T-cell (primary cell): ENCODE results near the gene TMEM163. TPM values are rescaled to one million over a fixed set of nuclear protein-coding genes. Genes with fewer than 3 reads are reported as not detected.
"Not testable (repeated sequence)": the region's sequence is repeated elsewhere in the genome, so short reads cannot be mapped to it uniquely, and the experiment has no call there.

Experiments
- ATAC-seq, 4 experiments: fragments of 200-7000 bp in 3 of 4; fragments of 150-1000 bp in 1 of 4; cut with Tn5 transposase; replicated peaks in 1 of 4; 1 replicate in 3 of 4; 2 replicates in 1 of 4; pipeline ENCODE4 v1.10.0; 2021; ENCODE audit warnings: moderate library complexity in 3 of 4, mild to moderate bottlenecking in 2 of 4, moderate number of reproducible peaks in 1 of 4
- CTCF ChIA-PET, 2 donors: fragments of 300-600 bp; sonication (Branson Sonifier 250); formaldehyde crosslinking; loops; one replicate each; lab custom pipeline; 2022; ENCODE audit warnings: antibody characterized with exemption in 2 of 2; lab: Charles Lee
- POLR2A ChIA-PET, 2 donors: fragments of 300-600 bp; sonication (Branson Sonifier 250); formaldehyde crosslinking; loops; one replicate each; lab custom pipeline; 2022; ENCODE audit warnings: antibody characterized with exemption in 2 of 2; lab: Charles Lee
- DNase-seq, 35 experiments: peaks; one replicate each; pipeline versions ENCODE4 v3.0.0 to v3.0.0-alpha.2; 2013 to 2023
- H3K27ac ChIP-seq: one replicate; pipeline ENCODE4 v1.5.1; 2013; ENCODE audit warnings: low read length
- H3K27me3 ChIP-seq, 2 experiments: replicated peaks in 1 of 2; 1 replicate in 1 of 2; 2 replicates in 1 of 2; pipeline versions ENCODE4 v1.6.1 to v1.7.0; 2013; ENCODE audit warnings: low read length in 1 of 2, mixed read lengths in 1 of 2; ENCODE audit not compliant: control insufficient read depth in 2 of 2, insufficient read depth in 2 of 2; ENCODE audit errors: extremely low read depth in 1 of 2
- H3K36me3 ChIP-seq, 2 donors: 1 replicate in 1 of 2; 2 replicates in 1 of 2; pipeline versions ENCODE4 v1.6.1 to v1.7.0; 2013; ENCODE audit warnings: low read length in 1 of 2; ENCODE audit not compliant: control insufficient read depth in 2 of 2, insufficient read depth in 1 of 2; ENCODE audit errors: extremely low read depth in 1 of 2
- H3K4me1 ChIP-seq, 2 experiments: 1 replicate in 1 of 2; 2 replicates in 1 of 2; pipeline versions ENCODE4 v1.6.1 to v1.7.0; 2013; ENCODE audit warnings: low read length in 2 of 2, mixed read lengths in 1 of 2; ENCODE audit not compliant: insufficient read depth in 2 of 2, control insufficient read depth in 1 of 2; ENCODE audit errors: extremely low read depth in 1 of 2
- H3K4me3 ChIP-seq, 2 donors: 1 replicate in 1 of 2; 2 replicates in 1 of 2; pipeline versions ENCODE4 v1.5.1 to v1.7.0; 2013; ENCODE audit warnings: mild to moderate bottlenecking in 2 of 2, low read length in 1 of 2, moderate library complexity in 1 of 2; ENCODE audit not compliant: control insufficient read depth in 1 of 2; ENCODE audit errors: extremely low read depth in 1 of 2
- H3K9me3 ChIP-seq: 2 replicates; pipeline ENCODE4 v1.7.0; 2013
- H3K27ac Mint-ChIP-seq, 2 donors: one replicate each; pipeline ENCODE4 v1.8.0; 2020 to 2021; ENCODE audit warnings: mild to moderate bottlenecking in 2 of 2, mixed read lengths in 2 of 2
- H3K27me3 Mint-ChIP-seq, 2 donors: one replicate each; pipeline ENCODE4 v1.8.0; 2021 to 2022; ENCODE audit warnings: mixed read lengths in 2 of 2
- H3K36me3 Mint-ChIP-seq: one replicate; pipeline ENCODE4 v1.8.0; 2021; ENCODE audit warnings: mixed read lengths
- H3K4me1 Mint-ChIP-seq, 3 donors: one replicate each; pipeline ENCODE4 v1.8.0; 2020 to 2022; ENCODE audit warnings: mixed read lengths in 3 of 3, mild to moderate bottlenecking in 1 of 3
- H3K4me3 Mint-ChIP-seq, 3 donors: one replicate each; pipeline ENCODE4 v1.8.0; 2020 to 2022; ENCODE audit warnings: mild to moderate bottlenecking in 3 of 3, mixed read lengths in 3 of 3, moderate library complexity in 3 of 3
- H3K9me3 Mint-ChIP-seq, 3 donors: one replicate each; pipeline ENCODE4 v1.8.0; 2020 to 2022; ENCODE audit warnings: mixed read lengths in 3 of 3
- WGBS: methylation state at CpG from one replicate; pipeline ENCODE4 v1.1.5; 2013; ENCODE audit warnings: missing lambda C conversion rate; ENCODE audit not compliant: insufficient coverage; 5-methylcytosine and 5-hydroxymethylcytosine counted together
- total RNA-seq, 35 experiments: library from RNA in 6 of 35; stranded (reverse) in 6 of 35; fragments of 120-200 nt in 1 of 35; gene quantifications; one replicate each; pipeline versions ENCODE4 v1.2.1 to v1.2.4 and lab custom pipeline; 2013 to 2026

The TMEM163 gene
- total RNA-seq, 5 donors from 2014 or later (not counting 1 experiment from before 2014, with no cell fraction given): 0.18 to 0.73 (median 0.35) TPM

GRCh38 chr2:134656391-134656790 is 62.4 kb downstream of the TMEM163 start:
- DNase-seq, H3K27ac ChIP-seq, H3K36me3 Mint-ChIP-seq, H3K9me3 ChIP-seq, H3K27me3 Mint-ChIP-seq, ATAC-seq, H3K36me3 ChIP-seq, H3K27me3 ChIP-seq, H3K9me3 Mint-ChIP-seq, POLR2A ChIA-PET, H3K4me3 ChIP-seq: not testable (repeated sequence)
- peaks cover 5 to 19% of the 10 kb centered on the region in 2 experiments for H3K4me1 ChIP-seq
- Mint-ChIP-seq H3K27ac (peak overlapping the region; percentile 16 to 39), H3K4me3 (peak overlapping the region; percentile 36 to 67 (median 60)), H3K4me1 (peaks cover 32 to 38% (median 37%) of the 10 kb centered on the region in 3 donors)
- WGBS: no CpG with 5 or more reads among the region's 15 CpGs
- CTCF ChIA-PET: interaction anchor here in 1 of 2 donors (1.3 kb wide), 1 partner anchor 14 kb away, joined by 4 read pairs; no protein-coding TSS in a partner anchor

GRCh38 chr2:134648586-134648985 is 70.2 kb downstream of the TMEM163 start:
- POLR2A ChIA-PET: interaction anchor here in 1 of 2 donors (0.7 kb wide), 1 partner anchor 12 kb away, joined by 3 read pairs; no protein-coding TSS in a partner anchor
- Histone ChIP-seq H3K27ac (no peak overlapping the region), H3K4me1 (no peaks in the 10 kb centered on the region), H3K9me3 (no peaks in the 10 kb centered on the region), H3K4me3 (no peak overlapping the region), H3K27me3 (peaks cover 0 to 4% of the 10 kb centered on the region in 2 experiments), H3K36me3 (no peaks in the 10 kb centered on the region)
- CTCF ChIA-PET: no interaction called here
- Mint-ChIP-seq H3K27ac (no peak overlapping the region), H3K9me3 (no peaks in the 10 kb centered on the region), H3K36me3 (no peaks in the 10 kb centered on the region), H3K4me1 (no peaks in the 10 kb centered on the region), H3K4me3 (no peak overlapping the region), H3K27me3 (no peaks in the 10 kb centered on the region)
- WGBS: no CpG with 5 or more reads among the region's 5 CpGs
- ATAC-seq (no peak), DNase-seq (no peak)

GRCh38 chr2:134647607-134648256 is 71.1 kb downstream of the TMEM163 start:
- Mint-ChIP-seq H3K27me3 (no peaks in the 10 kb centered on the region), H3K4me3 (no peak overlapping the region), H3K36me3 (no peaks in the 10 kb centered on the region), H3K9me3 (no peaks in the 10 kb centered on the region), H3K27ac (no peak overlapping the region), H3K4me1 (peaks cover 0 to 2% (median 0%) of the 10 kb centered on the region in 3 donors)
- H3K27ac ChIP-seq: no peak overlapping the region
- H3K36me3 ChIP-seq: no peaks in the 10 kb centered on the region
- no peak overlapping the region for H3K4me3 ChIP-seq
- WGBS: 84% methylated on average over 5 of the region's 10 CpGs
- no peaks in the 10 kb centered on the region for H3K4me1 ChIP-seq
- H3K27me3 ChIP-seq: peaks cover 0 to 4% of the 10 kb centered on the region in 2 experiments
- DNase-seq (no peak), ATAC-seq (no peak)
- ChIA-PET POLR2A (interaction anchor here in 1 of 2 donors (0.7 kb wide), 1 partner anchor 12 kb away, joined by 3 read pairs; no protein-coding TSS in a partner anchor), CTCF (no interaction called here)
- H3K9me3 ChIP-seq: no peaks in the 10 kb centered on the region

- Mint-ChIP-seq H3K4me1 (peaks cover 0 to 2% (median 0%) of the 10 kb centered on the region in 3 donors), H3K9me3 (no peaks in the 10 kb centered on the region), H3K27ac (no peak overlapping the region), H3K4me3 (no peak overlapping the region), H3K36me3 (no peaks in the 10 kb centered on the region), H3K27me3 (peaks cover 0 to 2% of the 10 kb centered on the region in 2 donors)
- ATAC-seq: no peak
- Histone ChIP-seq H3K9me3 (no peaks in the 10 kb centered on the region), H3K27me3 (peaks cover 0 to 4% of the 10 kb centered on the region in 2 experiments), H3K27ac (no peak overlapping the region), H3K36me3 (no peaks in the 10 kb centered on the region), H3K4me1 (no peaks in the 10 kb centered on the region), H3K4me3 (no peak overlapping the region)
- no CpG with 5 or more reads among the region's 1 CpG for whole genome bisulfite sequencing
- CTCF ChIA-PET: no interaction called here
- no peak for DNase-seq
- POLR2A ChIA-PET: no interaction called here
Measured at GRCh38 chr2:134642938-134643337, 75.9 kb downstream of the TMEM163 start.

- no peak overlapping the region for H3K27ac Mint-ChIP-seq
- DNase-seq (no peak), ATAC-seq (no peak)
- Histone ChIP-seq H3K4me3 (no peak overlapping the region), H3K9me3 (no peaks in the 10 kb centered on the region), H3K4me1 (no peaks in the 10 kb centered on the region), H3K27ac (no peak overlapping the region), H3K27me3 (peaks cover 0 to 3% of the 10 kb centered on the region in 2 experiments), H3K36me3 (no peaks in the 10 kb centered on the region)
- CTCF ChIA-PET: no interaction called here
- peaks cover 0 to 2% (median 0%) of the 10 kb centered on the region in 3 donors for H3K4me1 Mint-ChIP-seq
- H3K9me3 Mint-ChIP-seq: no peaks in the 10 kb centered on the region
- POLR2A ChIA-PET: interaction anchor here in 1 of 2 donors (0.6 kb wide), 1 partner anchor 81 kb away, joined by 3 read pairs; no protein-coding TSS in a partner anchor
- H3K4me3 Mint-ChIP-seq: no peak overlapping the region
- H3K27me3 Mint-ChIP-seq: peaks cover 1 to 2% of the 10 kb centered on the region in 2 donors
- 90% methylated on average over 2 of the region's 4 CpGs for WGBS
- no peaks in the 10 kb centered on the region for H3K36me3 Mint-ChIP-seq
Measured at GRCh38 chr2:134640494-134640893, 78.3 kb downstream of the TMEM163 start.

GRCh38 chr2:134639265-134639664 is 79.5 kb downstream of the TMEM163 start:
- Histone ChIP-seq H3K4me1 (no peaks in the 10 kb centered on the region), H3K27me3 (peaks cover 0 to 3% of the 10 kb centered on the region in 2 experiments), H3K4me3 (no peak overlapping the region), H3K9me3 (no peaks in the 10 kb centered on the region), H3K27ac (no peak overlapping the region), H3K36me3 (no peaks in the 10 kb centered on the region)
- Mint-ChIP-seq H3K27ac (no peak overlapping the region), H3K9me3 (no peaks in the 10 kb centered on the region), H3K4me1 (peaks cover 2% of the 10 kb centered on the region in 3 donors), H3K27me3 (peaks cover 2 to 3% of the 10 kb centered on the region in 2 donors), H3K36me3 (no peaks in the 10 kb centered on the region), H3K4me3 (no peak overlapping the region)
- ATAC-seq (no peak), DNase-seq (no peak)
- 80% methylated on average over 2 of the region's 2 CpGs for WGBS
- ChIA-PET POLR2A (no interaction called here), CTCF (no interaction called here)
